ENCODE results near the gene MGRN1.
A peak's percentile ranks its signal among the peaks of the same experiment; 100 is the strongest.

MGRN1 gene

DNA sequence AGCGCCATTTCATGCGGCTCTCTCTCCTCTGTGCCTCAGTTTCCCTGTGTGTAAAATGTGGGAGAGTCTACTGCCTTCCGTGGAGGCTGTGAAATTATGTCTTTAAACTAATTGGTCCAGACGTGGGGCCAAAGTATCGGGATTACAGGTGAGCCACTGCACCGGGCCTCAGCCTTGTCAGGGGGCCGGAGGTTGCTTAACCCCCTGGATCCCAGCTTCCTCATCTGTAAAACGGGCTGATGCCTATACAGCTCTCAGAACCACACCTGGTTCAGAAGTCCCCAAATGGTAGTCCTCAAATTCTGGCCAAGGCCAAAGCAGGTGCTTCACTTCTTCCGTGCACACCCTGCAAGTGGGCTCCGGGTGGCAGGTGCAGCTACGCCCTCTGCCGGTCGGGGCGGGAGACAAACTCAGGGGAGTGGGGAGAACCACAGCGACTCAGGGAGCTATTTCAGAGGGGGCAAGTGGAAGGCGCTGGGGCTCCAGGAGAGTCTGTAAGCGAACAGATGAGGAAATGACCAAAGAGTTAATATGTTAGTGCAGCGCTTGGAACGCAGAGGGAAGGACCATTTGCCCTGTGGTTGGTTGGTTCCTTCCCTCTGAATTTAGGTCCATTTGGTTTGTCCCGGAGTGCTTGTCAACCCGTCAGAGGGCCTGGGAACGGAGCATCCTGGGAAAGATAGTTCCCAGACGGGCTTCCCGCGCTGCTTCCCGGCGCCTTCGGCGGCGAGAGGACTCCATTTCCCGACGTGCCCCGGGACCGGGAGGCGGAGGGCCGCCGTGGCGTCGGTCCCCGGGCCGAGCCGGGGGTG, at the start of gene MGRN1:
MGRN1 (plus strand) TSS at position 812 of the 812 bp plus-strand sequence. CDS start 135 bp downstream, outside the sequence.
- DNase-seq (ENCODE audit: low read depth in 1 of 2, low spot score in 1 of 2): peak; percentile 77 to 85

DNA sequence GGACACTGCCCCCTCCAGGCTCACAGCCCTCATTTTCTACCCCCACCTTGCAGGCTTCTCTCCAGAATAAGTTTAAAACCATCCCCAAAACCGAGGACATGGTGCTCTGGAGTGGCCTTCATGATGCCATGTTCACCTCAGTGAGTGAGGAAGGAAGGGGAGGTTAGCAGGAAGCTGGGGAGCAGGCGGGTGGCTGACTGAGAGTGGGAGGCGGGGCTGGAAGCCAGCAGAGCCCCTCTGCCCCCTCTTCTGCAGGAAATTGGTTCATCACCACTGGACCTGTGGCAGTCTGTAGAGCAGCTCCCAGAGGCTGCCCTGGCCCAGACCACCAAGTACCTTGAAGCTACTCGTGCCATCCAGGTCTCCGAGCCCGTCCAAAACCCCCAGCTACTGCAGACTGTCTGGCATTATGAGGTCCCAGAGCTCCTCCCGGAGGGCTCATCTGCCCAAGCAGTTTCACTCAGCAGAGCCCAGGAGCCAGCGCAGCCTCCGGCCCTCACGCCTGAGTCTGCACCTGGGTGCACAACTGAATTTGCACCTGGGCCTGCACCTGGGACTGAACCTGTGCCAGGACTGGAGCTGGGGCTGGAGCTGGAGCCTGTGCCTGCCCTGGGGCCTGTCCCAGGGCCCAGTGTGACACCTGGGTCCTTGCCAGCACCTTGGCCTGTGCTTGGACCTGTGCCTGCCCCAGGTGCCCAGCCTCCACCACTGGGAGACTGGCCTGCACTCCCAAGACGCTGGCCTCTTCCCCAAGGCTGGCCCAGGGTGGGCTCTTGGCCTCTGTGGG, 49.5 kb upstream of the MGRN1 start:
- DNase-seq (ENCODE audit: low read depth in 1 of 2, low spot score in 1 of 2): no peak

DNA sequence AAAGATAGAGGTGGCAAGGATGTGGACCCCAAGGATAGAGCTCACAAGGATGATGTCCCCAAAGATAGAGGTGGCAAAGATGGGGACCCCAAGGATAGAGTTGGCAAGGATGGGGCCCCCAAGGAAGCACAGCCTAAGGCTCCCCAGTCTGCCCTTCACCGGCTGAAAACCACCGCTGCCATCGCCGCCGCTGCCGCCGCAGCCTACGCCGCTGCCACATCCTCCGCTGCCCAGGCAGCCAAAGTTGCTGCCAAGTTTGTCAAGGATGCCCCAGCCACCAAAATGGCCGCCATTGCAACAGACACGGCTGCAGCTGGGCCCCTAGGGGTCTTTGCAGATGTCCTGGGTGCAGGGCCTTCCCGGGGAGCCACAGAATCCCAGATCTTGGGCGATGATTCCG, 48.6 kb upstream of the MGRN1 start:
- DNase-seq (ENCODE audit: low read depth in 1 of 2, low spot score in 1 of 2): no peak

GRCh38 chr16:4578961-4579530, 45.6 kb upstream of the MGRN1 start:
- no peak for DNase-seq (ENCODE audit: low read depth in 1 of 2, low spot score in 1 of 2)

DNA sequence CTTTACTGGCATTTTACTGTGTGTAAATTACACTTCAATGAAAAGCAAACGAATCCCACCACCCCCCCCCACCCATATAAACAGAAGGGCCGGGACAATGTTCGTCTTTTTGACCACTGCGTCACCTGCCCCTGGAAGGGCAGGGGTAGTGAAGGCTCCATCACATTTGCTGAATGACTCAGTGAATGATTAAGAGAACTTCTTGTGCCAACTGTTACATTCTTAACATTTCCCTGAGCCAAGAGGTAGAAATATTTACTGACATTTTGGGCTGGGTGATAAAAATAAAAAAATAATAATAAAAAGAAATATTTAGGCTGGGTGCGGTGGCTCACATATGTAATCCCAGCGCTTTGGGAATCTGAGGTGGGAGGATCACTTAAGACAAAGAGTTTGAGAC, 44.4 kb upstream of the MGRN1 start:
- no peak for DNase-seq (ENCODE audit: low read depth in 1 of 2, low spot score in 1 of 2)

DNA sequence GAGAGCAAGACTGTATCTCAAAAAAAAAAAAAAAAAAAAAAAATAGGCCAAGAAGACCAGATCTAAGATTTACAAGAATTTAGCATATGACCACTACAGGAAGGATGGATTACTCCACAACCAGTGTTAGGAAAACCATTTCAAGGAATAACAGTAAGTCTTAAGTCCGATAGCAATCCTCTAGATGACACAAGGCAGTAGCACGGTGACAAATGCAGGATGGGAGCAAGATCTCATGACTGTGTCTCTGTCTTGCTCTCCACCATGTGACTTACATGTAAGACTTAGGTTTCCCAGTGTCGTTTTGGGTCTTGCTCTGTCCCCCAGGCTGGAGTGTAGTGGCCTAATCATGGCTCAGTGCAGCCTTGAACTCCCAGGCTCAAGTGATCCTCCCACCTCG, 40.7 kb upstream of the MGRN1 start:
- DNase-seq (ENCODE audit: low read depth in 1 of 2, low spot score in 1 of 2): no peak

DNA sequence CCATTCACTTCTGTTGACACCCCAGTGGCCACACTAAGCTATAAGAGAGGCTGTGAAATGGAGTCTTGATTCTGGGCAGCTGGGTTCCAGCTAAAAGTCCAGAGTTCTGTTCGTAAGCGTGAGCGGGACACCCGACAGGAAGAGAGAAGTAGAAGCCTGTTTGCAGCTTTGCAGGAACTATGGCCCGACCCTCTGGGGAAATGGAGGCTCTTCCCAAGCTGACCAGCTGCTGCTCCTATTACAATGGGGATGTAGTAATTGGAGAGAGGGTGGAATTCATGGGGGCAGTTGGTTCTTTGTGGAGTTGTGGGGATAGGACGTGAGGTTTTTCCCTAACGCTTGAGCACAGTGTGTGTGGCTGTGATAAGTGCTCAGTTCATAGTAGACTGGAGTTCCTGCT, 38.3 kb upstream of the MGRN1 start:
- no peak for DNase-seq (ENCODE audit: low read depth in 1 of 2, low spot score in 1 of 2)

DNA sequence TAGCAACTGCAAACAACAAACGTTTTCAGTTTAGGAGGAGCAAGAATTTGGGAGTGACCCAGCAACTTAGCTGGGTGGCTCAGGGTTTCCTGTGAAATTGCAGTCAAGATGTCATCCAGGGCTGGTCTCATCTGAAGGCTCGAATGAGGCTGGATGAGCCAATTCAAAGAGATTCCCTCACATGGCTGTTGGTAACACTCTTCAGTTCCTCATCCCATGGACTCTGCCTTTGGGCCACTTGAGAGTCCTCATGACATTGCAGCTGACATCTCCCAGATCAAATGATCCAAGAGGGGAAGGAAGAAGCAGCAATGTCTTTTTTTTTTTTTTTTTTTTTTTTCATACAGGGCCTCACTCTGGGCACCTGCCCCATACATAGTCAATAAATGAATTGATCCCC, 36.2 kb upstream of the MGRN1 start:
- DNase-seq (ENCODE audit: low read depth in 1 of 2, low spot score in 1 of 2): no peak

- no peak for DNase-seq (ENCODE audit: low read depth in 1 of 2, low spot score in 1 of 2)
Observed at GRCh38 chr16:4588961-4589360, 35.7 kb upstream of the MGRN1 start.

GRCh38 chr16:4591191-4591590, 33.4 kb upstream of the MGRN1 start:
- no peak for DNase-seq (ENCODE audit: low read depth in 1 of 2, low spot score in 1 of 2)

- DNase-seq (ENCODE audit: low read depth in 1 of 2, low spot score in 1 of 2): no peak
Observed at GRCh38 chr16:4591706-4592470, 32.7 kb upstream of the MGRN1 start.

GRCh38 chr16:4593086-4593485, 31.5 kb upstream of the MGRN1 start:
- no peak for DNase-seq (ENCODE audit: low read depth in 1 of 2, low spot score in 1 of 2)

GRCh38 chr16:4594433-4595410, 29.9 kb upstream of the MGRN1 start:
- DNase-seq (ENCODE audit: low read depth in 1 of 2, low spot score in 1 of 2): no peak

DNA sequence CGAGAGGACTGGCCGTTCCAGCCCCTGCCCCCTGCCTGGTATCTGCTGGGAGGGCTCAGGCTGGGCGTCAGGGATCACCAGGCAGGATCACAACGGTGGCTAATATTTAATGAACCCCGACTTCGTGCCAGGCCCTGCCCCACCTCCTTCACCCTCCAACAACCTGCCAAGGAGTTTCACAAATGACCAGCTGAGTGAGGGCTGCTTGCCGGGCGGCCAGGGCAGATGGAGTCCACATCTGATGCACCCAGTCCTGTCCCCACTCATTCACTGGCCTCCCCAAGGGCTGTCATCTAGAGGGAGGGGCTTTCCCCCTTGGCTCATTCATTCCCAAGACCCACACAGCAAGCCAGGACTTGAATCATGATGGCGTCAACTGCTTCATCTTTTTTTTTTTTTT, 27.5 kb upstream of the MGRN1 start:
- DNase-seq (ENCODE audit: low read depth in 1 of 2, low spot score in 1 of 2): no peak

DNA sequence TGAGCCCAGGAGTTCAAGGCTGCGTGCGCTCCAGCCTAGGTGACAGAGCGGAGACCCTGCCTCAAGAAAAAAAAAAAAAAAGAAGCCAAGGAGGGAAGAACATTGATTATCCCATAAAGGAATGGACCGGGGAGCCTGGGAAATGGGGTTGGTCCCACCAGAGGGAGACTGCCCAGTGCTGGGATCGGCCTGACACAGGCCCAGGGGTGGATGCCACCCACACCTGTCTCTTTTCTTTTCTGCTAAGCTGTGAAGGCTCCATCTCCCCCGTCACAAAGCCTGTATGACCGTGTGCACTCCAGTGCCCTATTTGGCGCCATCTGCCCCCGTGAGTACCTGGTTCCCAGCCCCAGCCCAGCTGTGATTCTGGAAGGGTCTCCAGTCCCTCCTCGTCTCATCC, 25.6 kb upstream of the MGRN1 start:
- DNase-seq (ENCODE audit: low read depth in 1 of 2, low spot score in 1 of 2): no peak

- no peak for DNase-seq (ENCODE audit: low read depth in 1 of 2, low spot score in 1 of 2)
Observed at GRCh38 chr16:4599545-4599944, 25.1 kb upstream of the MGRN1 start.

GRCh38 chr16:4601036-4601863, 23.4 kb upstream of the MGRN1 start:
- no peak for DNase-seq (ENCODE audit: low read depth in 1 of 2, low spot score in 1 of 2)

DNA sequence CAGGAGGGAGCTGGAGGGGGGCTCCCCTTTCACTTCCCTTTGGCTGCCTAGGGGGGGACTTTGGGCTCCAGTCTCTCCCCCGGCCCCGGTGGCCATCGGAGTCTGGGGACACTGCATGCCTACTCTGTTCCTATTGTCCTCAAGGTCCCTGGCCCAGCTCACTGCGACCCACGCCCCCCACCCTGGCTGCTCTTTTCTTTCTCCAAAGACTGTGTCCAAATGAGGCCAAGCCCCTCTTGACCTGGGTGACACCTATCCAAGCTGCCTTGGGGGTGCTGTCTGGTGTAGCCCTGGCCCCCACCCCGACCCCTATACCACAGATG, 22.8 kb upstream of the MGRN1 start:
- no peak for DNase-seq (ENCODE audit: low read depth in 1 of 2, low spot score in 1 of 2)

DNA sequence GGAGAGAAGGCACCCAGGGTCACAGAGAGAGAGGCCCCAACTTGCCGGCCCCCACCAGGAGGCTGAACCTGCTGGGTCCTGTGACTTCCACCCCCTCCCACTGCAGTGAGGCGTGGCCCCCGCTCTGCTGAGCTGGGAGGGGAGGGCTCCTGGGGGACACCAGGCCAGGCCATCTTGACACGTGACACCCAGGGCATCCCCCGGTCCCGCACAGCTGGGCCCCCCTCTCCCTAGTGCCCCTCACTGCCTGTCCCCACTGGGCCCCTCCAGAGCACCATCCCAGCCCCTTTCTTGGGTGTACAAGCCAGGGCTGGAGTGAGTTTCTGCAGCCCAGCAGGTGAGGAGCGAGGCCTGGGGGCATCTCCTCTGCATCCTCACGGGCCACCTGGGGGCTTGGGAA, 22.3 kb upstream of the MGRN1 start:
- DNase-seq (ENCODE audit: low read depth in 1 of 2, low spot score in 1 of 2): no peak

All from activated T-helper 1 cell treated with anti-CD3 and anti-CD28 coated beads, Interleukin-2, amount 50 U/mL, for 16 hours (primary cell).